Mesendoderm (in vitro differentiated cells): Measurements from ENCODE around the gene ZNF341.

Source experiments
- DNase-seq: peaks from one replicate; pipeline ENCODE4 v3.0.0; 2013
- H2AK5ac ChIP-seq: 2 replicates; pipeline ENCODE4 v1.6.1; 2013; ENCODE audit warnings: low read length, inconsistent platforms
- H2BK120ac ChIP-seq: 2 replicates; pipeline ENCODE4 v1.6.1; 2013; ENCODE audit warnings: low read depth, mild to moderate bottlenecking, low read length, moderate library complexity, mixed read lengths
- H2BK15ac ChIP-seq: replicated peaks from 2 replicates; pipeline ENCODE4 v1.6.1; 2013; ENCODE audit warnings: low read depth, mild to moderate bottlenecking, moderate library complexity
- H2BK5ac ChIP-seq: 2 replicates; pipeline ENCODE4 v1.6.1; 2013; ENCODE audit warnings: low read length, inconsistent platforms
- H3K18ac ChIP-seq: 2 replicates; pipeline ENCODE4 v1.6.1; 2013; ENCODE audit warnings: mild to moderate bottlenecking, low read length, mixed read lengths
- H3K23ac ChIP-seq: one replicate; pipeline ENCODE4 v1.6.1; 2013; ENCODE audit warnings: low read length
- H3K27ac ChIP-seq: 2 replicates; pipeline ENCODE4 v1.5.1; 2013; ENCODE audit warnings: low read depth, mild to moderate bottlenecking, inconsistent platforms, low read length, moderate library complexity
- H3K27me3 ChIP-seq: 2 replicates; pipeline ENCODE4 v1.6.1; 2013; ENCODE audit warnings: low read length, control low read depth, mild to moderate bottlenecking, inconsistent platforms; ENCODE audit not compliant: insufficient read depth, poor library complexity
- H3K36me3 ChIP-seq: 2 replicates; pipeline ENCODE4 v1.6.1; 2013; ENCODE audit warnings: low read length, inconsistent platforms; ENCODE audit not compliant: control insufficient read depth, insufficient read depth
- H3K4ac ChIP-seq: one replicate; pipeline ENCODE4 v1.6.1; 2013; ENCODE audit warnings: low read depth, mild to moderate bottlenecking, low read length, moderate library complexity
- H3K4me1 ChIP-seq: 2 replicates; pipeline ENCODE4 v1.6.1; 2013; ENCODE audit warnings: low read depth, low read length, inconsistent platforms; ENCODE audit not compliant: control insufficient read depth
- H3K4me2 ChIP-seq: 2 replicates; pipeline ENCODE4 v1.6.1; 2013; ENCODE audit warnings: low read length
- H3K4me3 ChIP-seq: 2 replicates; pipeline ENCODE4 v1.5.1; 2013; ENCODE audit warnings: mild to moderate bottlenecking, low read length
- H3K56ac ChIP-seq: one replicate; pipeline ENCODE4 v1.6.1; 2013; ENCODE audit warnings: low read length
- H3K79me1 ChIP-seq: 2 replicates; pipeline ENCODE4 v1.6.1; 2013; ENCODE audit warnings: low read length, inconsistent platforms
- H3K79me2 ChIP-seq: 2 replicates; pipeline ENCODE4 v1.6.1; 2013; ENCODE audit warnings: mild to moderate bottlenecking, low read length; ENCODE audit not compliant: control insufficient read depth, insufficient read depth
- H3K9ac ChIP-seq: 2 replicates; pipeline ENCODE4 v1.6.1; 2013; ENCODE audit warnings: low read length, inconsistent platforms
- H4K5ac ChIP-seq: one replicate; pipeline ENCODE4 v1.6.1; 2013; ENCODE audit warnings: low read length
- H4K8ac ChIP-seq: one replicate; pipeline ENCODE4 v1.6.1; 2013; ENCODE audit warnings: low read depth, mild to moderate bottlenecking, control low read depth, low read length, moderate library complexity
- WGBS: extraction: QIAGEN DNeasy Blood & Tissue Kit; methylation state at CpG from one replicate; pipeline ENCODE4 v1.1.7; 2013; ENCODE audit warnings: low lambda C conversion rate, missing lambda C conversion rate; ENCODE audit not compliant: insufficient coverage; ENCODE audit errors: extremely low coverage; 5-methylcytosine and 5-hydroxymethylcytosine counted together

ZNF341 gene

GRCh38 chr20:33816191-33816590 is 84.4 kb downstream of the ZNF341 start:
- WGBS, result no CpG with 5 or more reads among the region's 1 CpG
- H3K79me2 ChIP-seq, result peaks cover 62% of the 10 kb centered on the region

GRCh38 chr20:33817411-33817810 is 85.6 kb downstream of the ZNF341 start:
- Histone ChIP-seq H3K79me1 (peaks cover 45% of the 10 kb centered on the region), H2BK15ac (no peak overlapping the region), H3K56ac (no peak overlapping the region), H3K4me2 (no peak overlapping the region), H3K9ac (no peak overlapping the region), H2BK5ac (no peak overlapping the region), H2AK5ac (no peak overlapping the region), H2BK120ac (no peak overlapping the region), H3K18ac (no peak overlapping the region), H3K4ac (no peak overlapping the region), H4K8ac (no peak overlapping the region), H3K79me2 (peaks cover 54% of the 10 kb centered on the region), H3K23ac (no peak overlapping the region), H3K36me3 (no peaks in the 10 kb centered on the region), H3K27ac (no peak overlapping the region), H4K5ac (no peak overlapping the region), H3K4me1 (peaks cover 4% of the 10 kb centered on the region), H3K27me3 (no peaks in the 10 kb centered on the region), H3K4me3 (no peak overlapping the region)
- DNase-seq, result no peak
- no CpG with 5 or more reads among the region's 5 CpGs for WGBS

More at GRCh38 chr20:33816191-33816590, 84.4 kb downstream of the ZNF341 start:
- Histone ChIP-seq H3K36me3 (no peaks in the 10 kb centered on the region), H3K18ac (no peak overlapping the region), H3K56ac (no peak overlapping the region), H3K23ac (no peak overlapping the region), H2BK5ac (no peak overlapping the region), H3K9ac (no peak overlapping the region), H3K27me3 (no peaks in the 10 kb centered on the region), H4K8ac (no peak overlapping the region), H3K27ac (no peak overlapping the region), H4K5ac (no peak overlapping the region), H3K4me1 (peaks cover 5% of the 10 kb centered on the region), H2AK5ac (no peak overlapping the region), H3K79me1 (peaks cover 43% of the 10 kb centered on the region), H2BK120ac (no peak overlapping the region), H2BK15ac (no peak overlapping the region), H3K4me3 (no peak overlapping the region), H3K4ac (no peak overlapping the region), H3K4me2 (no peak overlapping the region)
- no peak for DNase-seq

- no peak overlapping the region for H3K4me3 ChIP-seq
- no peaks in the 10 kb centered on the region for H3K27me3 ChIP-seq
- H3K4me2 ChIP-seq, result no peak overlapping the region
- no peak overlapping the region for H3K4ac ChIP-seq
- H3K36me3 ChIP-seq, result no peaks in the 10 kb centered on the region
- no peaks in the 10 kb centered on the region for H3K4me1 ChIP-seq
- H3K79me1 ChIP-seq, result peaks cover 37% of the 10 kb centered on the region
- no peak overlapping the region for H4K8ac ChIP-seq
- H2BK15ac ChIP-seq, result no peak overlapping the region
- no peak overlapping the region for H3K18ac ChIP-seq
- no peak overlapping the region for H3K9ac ChIP-seq
- peaks cover 39% of the 10 kb centered on the region for H3K79me2 ChIP-seq
- no peak overlapping the region for H2BK5ac ChIP-seq
- no peak overlapping the region for H2BK120ac ChIP-seq
- H2AK5ac ChIP-seq, result no peak overlapping the region
- no peak overlapping the region for H4K5ac ChIP-seq
- no peak for DNase-seq
- H3K23ac ChIP-seq, result no peak overlapping the region
- H3K56ac ChIP-seq, result no peak overlapping the region
- no CpG with 5 or more reads among the region's 1 CpG for WGBS
- no peak overlapping the region for H3K27ac ChIP-seq
Observed at GRCh38 chr20:33819456-33819855, 87.7 kb downstream of the ZNF341 start.

- Histone ChIP-seq H3K56ac (no peak overlapping the region), H3K27me3 (no peaks in the 10 kb centered on the region), H3K4ac (no peak overlapping the region), H3K79me1 (peaks cover 29% of the 10 kb centered on the region), H3K27ac (no peak overlapping the region), H3K79me2 (peaks cover 30% of the 10 kb centered on the region), H3K18ac (no peak overlapping the region), H4K8ac (no peak overlapping the region), H3K4me3 (no peak overlapping the region), H3K4me1 (peaks cover 2% of the 10 kb centered on the region), H2BK15ac (no peak overlapping the region), H2BK120ac (no peak overlapping the region), H3K23ac (no peak overlapping the region), H3K36me3 (no peaks in the 10 kb centered on the region), H4K5ac (no peak overlapping the region), H2BK5ac (no peak overlapping the region), H3K4me2 (no peak overlapping the region), H3K9ac (no peak overlapping the region), H2AK5ac (no peak overlapping the region)
- DNase-seq, result no peak
- 100% methylated on average over 1 of the region's 1 CpG for WGBS
Observed at GRCh38 chr20:33820362-33820761, 88.6 kb downstream of the ZNF341 start.

DNA sequence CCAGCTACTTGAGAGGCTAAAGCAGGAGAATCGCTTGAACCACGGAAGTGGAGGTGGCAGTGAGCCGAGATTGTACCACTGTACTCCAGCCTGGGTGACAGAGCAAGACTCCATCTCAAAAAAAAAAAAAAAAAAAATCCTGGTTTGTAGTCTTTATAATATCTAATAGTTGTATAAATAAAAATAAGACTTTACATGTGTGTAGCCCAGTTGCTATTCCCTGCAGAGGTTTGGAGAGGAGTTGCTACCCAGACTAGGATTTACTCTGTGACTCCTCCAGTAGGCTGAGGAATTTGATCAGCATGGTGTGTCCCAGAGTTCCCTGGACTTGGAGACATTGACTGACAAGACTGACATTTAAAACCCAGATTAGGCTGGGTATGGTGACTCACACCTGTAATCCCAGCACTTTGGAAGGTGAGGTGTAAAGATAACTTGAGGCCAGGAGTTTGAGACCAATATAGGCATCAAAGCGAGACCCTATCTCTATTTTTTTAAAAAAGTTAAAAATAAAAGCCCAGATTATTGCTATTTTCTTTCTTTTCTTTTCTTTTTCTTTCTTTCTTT is 89.6 kb downstream of the ZNF341 start:
- Histone ChIP-seq H3K4me1 (peaks cover 10% of the 10 kb centered on the region), H3K9ac (no peak overlapping the region), H4K8ac (no peak overlapping the region), H4K5ac (no peak overlapping the region), H3K79me1 (peaks cover 24% of the 10 kb centered on the region), H3K27ac (no peak overlapping the region), H3K27me3 (no peaks in the 10 kb centered on the region), H3K4ac (no peak overlapping the region), H2BK5ac (no peak overlapping the region), H3K36me3 (no peaks in the 10 kb centered on the region), H3K79me2 (peaks cover 23% of the 10 kb centered on the region), H3K4me2 (no peak overlapping the region), H3K23ac (no peak overlapping the region), H2BK120ac (no peak overlapping the region), H3K4me3 (no peak overlapping the region), H2BK15ac (no peak overlapping the region), H2AK5ac (no peak overlapping the region), H3K56ac (no peak overlapping the region), H3K18ac (no peak overlapping the region)
- no CpG with 5 or more reads among the region's 4 CpGs for WGBS
- DNase-seq, result peak; percentile 31

GRCh38 chr20:33822423-33822822 is 90.6 kb downstream of the ZNF341 start:
- Histone ChIP-seq H3K4me1 (peaks cover 14% of the 10 kb centered on the region), H2BK120ac (no peak overlapping the region), H4K8ac (no peak overlapping the region), H3K27ac (no peak overlapping the region), H3K79me1 (peaks cover 27% of the 10 kb centered on the region), H3K4me2 (no peak overlapping the region), H3K4ac (no peak overlapping the region), H3K23ac (no peak overlapping the region), H4K5ac (no peak overlapping the region), H3K79me2 (peaks cover 25% of the 10 kb centered on the region), H3K27me3 (no peaks in the 10 kb centered on the region), H2BK15ac (no peak overlapping the region), H3K9ac (no peak overlapping the region), H2AK5ac (no peak overlapping the region), H2BK5ac (no peak overlapping the region), H3K56ac (no peak overlapping the region), H3K4me3 (no peak overlapping the region), H3K36me3 (no peaks in the 10 kb centered on the region), H3K18ac (no peak overlapping the region)
- no peak for DNase-seq
- no CpG with 5 or more reads among the region's 5 CpGs for whole genome bisulfite sequencing
